Dermis blood vessel endothelial cell (primary cell): ENCODE results near the gene LGR4. TPM values are rescaled to one million over a fixed set of nuclear protein-coding genes. Genes with fewer than 3 reads are reported as not detected.

Source experiments
- DNase-seq: peaks from one replicate; pipeline ENCODE4 v3.0.0; 2010
- total RNA-seq: library from RNA; depleted of rRNA; stranded (reverse); fragments of >200 nt; gene quantifications from 2 replicates; pipeline ENCODE4 v1.2.3, GENCODE V29; 2014

The LGR4 gene
- total RNA-seq, 1 donor from 2014 or later, result 1.9 TPM

DNA sequence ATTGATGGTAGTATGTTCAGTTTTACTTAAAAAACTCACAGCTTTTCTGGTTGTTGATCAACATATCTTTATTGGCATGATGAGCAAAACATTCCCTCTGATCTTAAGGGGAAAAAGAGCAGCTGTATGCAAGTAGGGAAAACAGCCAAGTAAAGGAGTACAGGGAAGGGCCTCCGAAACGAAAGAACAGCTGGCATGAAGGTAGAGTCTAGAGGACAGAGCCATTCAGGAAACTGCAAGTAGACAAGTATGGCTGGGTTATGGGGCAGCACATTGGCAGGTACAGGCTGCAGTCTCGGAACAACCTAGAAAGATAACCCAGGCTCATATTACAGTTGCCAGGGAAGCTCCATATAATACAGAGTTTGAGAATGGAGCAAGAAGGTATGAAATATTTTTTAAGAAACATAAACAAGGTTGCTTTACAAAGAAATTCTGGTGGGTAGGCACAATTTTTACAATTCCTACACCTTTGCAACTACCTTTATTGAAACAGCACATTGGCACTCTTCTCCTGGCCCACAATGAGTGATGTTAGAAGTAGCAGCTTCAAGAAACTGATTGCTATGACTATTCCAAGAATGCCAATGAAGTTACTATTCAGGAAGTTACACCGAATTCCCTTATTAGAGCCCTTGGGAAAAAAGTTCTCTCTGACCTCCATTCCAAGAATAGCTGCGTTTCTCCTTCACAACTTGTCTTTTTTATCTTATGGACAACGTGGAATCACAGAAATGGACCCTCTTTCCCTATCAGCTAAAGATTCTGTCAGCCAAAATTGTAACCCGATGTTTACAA, 45.2 kb downstream of the LGR4 start:
- DNase-seq, result peak; percentile 51

GRCh38 chr11:27425814-27426213, 46.8 kb downstream of the LGR4 start:
- DNase-seq, result no peak

GRCh38 chr11:27423125-27423524, 49.5 kb downstream of the LGR4 start:
- no peak for DNase-seq

- no peak for DNase-seq
Observed at GRCh38 chr11:27421819-27422494, 50.6 kb downstream of the LGR4 start.

- no peak for DNase-seq
Observed at GRCh38 chr11:27420722-27421572, 51.6 kb downstream of the LGR4 start.

DNA sequence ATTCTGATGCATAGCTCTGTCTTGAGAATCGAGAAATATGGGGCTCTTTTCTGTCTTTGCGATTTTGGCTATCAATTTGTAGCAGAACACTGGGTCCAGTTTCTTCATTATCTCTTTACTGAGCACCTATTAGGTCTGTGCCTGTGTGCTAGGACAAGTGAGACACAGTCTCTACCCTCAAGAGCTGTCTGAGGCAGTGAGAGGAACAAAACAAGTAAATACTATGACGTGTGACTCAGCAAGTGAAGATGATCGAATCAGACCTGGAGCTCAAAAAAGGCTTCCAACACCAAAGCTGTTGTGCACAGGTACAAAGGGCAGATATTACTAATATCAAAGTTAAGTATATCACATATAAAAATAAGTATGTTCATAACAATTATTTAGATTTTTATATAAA, 52.4 kb downstream of the LGR4 start:
- no peak for DNase-seq

DNA sequence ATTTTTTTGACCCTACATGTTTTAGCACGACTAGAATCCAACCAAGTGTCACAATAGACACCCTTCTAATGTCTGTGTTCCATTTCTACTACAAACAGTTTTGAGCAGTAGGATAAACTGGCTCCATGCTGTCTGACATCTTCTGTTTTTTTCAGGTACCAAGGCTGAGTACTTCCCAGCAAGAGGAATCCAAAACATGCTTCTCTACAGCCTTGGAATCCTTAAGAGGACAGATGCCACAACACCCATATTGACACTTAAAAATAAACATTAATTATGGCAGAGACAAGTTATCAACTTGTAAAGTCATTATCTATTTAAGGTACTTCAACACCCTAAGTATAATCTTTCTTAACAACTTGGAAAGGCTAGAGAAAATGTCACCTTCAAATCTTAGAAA, 54.2 kb downstream of the LGR4 start:
- no peak for DNase-seq

- DNase-seq, result no peak
Observed at GRCh38 chr11:27416568-27417176, 55.9 kb downstream of the LGR4 start.

DNA sequence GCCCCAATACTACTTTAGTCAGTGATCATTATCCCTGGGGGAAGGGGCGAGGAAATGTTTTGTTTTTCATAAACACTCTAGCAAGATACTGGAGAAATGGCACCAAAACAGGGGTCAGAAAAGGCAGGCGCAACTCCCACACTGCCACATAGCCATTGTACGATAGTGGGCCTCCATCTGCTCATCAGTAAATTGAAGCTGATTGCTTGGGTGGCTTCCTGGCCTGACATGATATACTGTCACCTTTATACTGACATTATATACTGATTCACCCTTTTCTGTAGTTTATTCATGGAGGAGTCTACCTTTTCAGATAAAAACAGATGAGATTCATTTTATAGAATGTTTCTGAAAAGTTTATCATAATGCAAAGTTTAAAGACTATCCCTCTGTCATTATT, 57.9 kb downstream of the LGR4 start:
- DNase-seq, result no peak

DNA sequence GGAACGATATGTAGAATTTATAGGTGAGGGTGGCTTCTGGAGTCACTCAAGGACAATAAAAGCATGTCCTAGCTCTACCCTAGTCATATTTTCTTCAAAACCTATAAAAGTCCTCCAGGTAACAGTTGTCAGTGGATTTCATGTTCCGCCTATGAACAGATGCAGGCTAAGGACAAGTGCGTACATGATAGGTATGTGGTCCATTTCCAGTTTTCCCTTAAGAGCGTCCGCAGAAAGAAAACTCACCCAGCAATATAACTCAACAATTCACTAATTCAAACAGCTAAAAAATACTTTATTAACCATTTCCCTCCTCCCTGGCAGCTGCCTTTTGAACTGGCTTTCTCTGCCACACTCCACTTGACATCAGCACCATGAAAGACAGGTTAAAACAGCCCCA, 59.4 kb downstream of the LGR4 start:
- DNase-seq, result no peak

DNA sequence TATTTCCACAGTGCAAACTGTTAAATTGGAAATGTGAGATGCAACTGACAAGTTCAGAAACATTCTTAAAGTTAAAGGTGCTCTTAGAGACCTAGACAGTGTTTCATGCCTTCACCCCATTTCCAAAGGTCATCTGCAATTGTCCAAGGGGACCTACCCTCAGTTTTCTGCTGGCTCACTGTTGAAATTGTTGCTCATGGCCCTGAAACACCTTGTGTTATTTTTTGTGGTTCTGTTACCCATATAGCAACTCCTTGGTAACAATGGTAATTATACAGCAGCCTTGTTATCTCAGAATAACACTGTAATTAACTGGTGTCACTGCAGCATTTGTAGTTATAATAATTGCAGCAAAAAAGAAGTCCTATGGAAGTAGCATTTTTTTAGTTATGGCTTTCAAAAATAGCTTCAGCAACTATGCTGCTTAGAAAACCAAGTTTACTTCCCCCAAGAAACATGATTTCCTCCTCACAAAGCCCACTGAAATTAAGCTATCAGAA, 60.3 kb downstream of the LGR4 start:
- no peak for DNase-seq

GRCh38 chr11:27411328-27411727, 61.3 kb downstream of the LGR4 start:
- no peak for DNase-seq

GRCh38 chr11:27410272-27410671, 62.3 kb downstream of the LGR4 start:
- DNase-seq, result no peak

DNA sequence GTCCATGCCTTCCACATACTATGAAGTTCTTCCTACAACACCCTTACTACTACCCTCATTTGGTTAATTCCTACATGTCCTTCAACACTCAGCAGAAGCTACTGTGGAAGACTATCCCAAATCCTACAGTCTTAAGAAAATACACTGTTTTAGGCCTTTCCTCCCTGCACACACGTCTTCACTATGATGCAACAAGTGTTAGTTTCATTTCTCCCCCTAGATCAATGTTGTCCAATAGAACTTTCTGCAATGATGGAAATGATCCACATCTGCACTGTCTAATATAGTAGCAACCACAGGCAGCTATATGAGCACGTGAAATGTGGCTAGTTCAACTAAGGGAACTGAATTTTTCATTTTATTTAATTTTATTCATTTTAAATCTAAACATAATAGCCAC, 62.8 kb downstream of the LGR4 start:
- DNase-seq, result no peak

- no peak for DNase-seq
Observed at GRCh38 chr11:27409049-27409448, 63.5 kb downstream of the LGR4 start.

- DNase-seq, result no peak
Observed at GRCh38 chr11:27408246-27408800, 64.3 kb downstream of the LGR4 start.

- no peak for DNase-seq
Observed at GRCh38 chr11:27406498-27407354, 65.9 kb downstream of the LGR4 start.

GRCh38 chr11:27405134-27405533, 67.5 kb downstream of the LGR4 start:
- no peak for DNase-seq

GRCh38 chr11:27404427-27404826, 68.2 kb downstream of the LGR4 start:
- no peak for DNase-seq

GRCh38 chr11:27403195-27403594, 69.4 kb downstream of the LGR4 start:
- DNase-seq, result no peak

DNA sequence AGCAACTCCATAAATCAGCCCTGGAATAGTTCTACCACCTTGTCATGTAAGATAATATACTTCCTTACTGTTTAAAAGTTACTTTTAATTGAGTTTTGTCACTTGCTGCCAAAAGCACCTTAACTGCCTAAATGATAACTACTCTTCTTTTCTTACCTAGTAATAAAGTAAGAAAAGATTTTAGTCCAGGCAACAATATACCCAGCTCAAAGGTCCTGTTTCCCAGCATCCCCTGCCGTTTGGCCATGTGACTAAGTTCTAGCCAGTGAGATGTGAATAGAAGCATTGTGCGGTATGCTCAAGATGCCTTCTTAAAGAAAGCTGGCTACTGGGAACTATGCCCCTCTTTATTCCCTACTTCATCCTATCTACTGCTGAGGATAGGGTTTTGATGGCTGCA, 70.1 kb downstream of the LGR4 start:
- no peak for DNase-seq
